GM21529 (cell line): Measurements from ENCODE around the gene PCED1B.
"Not testable (repeated sequence)": the region's sequence is repeated elsewhere in the genome, so short reads cannot be mapped to it uniquely, and the experiment has no call there.

Experiments used
- ATAC-seq: cut with Tn5 transposase; IDR thresholded peaks from one replicate; pipeline ENCODE4 v1.9.1; 2021; ENCODE audit not compliant: unreplicated experiment

The PCED1B gene

GRCh38 chr12:47270782-47271664 is 191.6 kb downstream of the PCED1B start:
- ATAC-seq = no peak

- ATAC-seq = no peak
These were observed 192.4 kb downstream of the PCED1B start for GRCh38 chr12:47271800-47272239.

GRCh38 chr12:47272412-47273190 is 193.2 kb downstream of the PCED1B start:
- ATAC-seq = no peak

GRCh38 chr12:47273191-47273626 is 193.8 kb downstream of the PCED1B start:
- no peak for ATAC-seq

- no peak for ATAC-seq
These were observed 195.3 kb downstream of the PCED1B start for GRCh38 chr12:47274760-47275159.

- no peak for ATAC-seq
These were observed 196.8 kb downstream of the PCED1B start for GRCh38 chr12:47276253-47276620.

GRCh38 chr12:47276621-47277309 is 197.3 kb downstream of the PCED1B start:
- peak; percentile 97 for ATAC-seq

GRCh38 chr12:47277972-47278448 is 198.6 kb downstream of the PCED1B start:
- ATAC-seq = no peak

GRCh38 chr12:47279758-47280157 is 200.3 kb downstream of the PCED1B start:
- not testable (repeated sequence) for ATAC-seq

GRCh38 chr12:47280543-47281300 is 201.3 kb downstream of the PCED1B start:
- no peak for ATAC-seq

- ATAC-seq = no peak
These were observed 202.3 kb downstream of the PCED1B start for GRCh38 chr12:47281667-47282171.

GRCh38 chr12:47282206-47282605 is 202.8 kb downstream of the PCED1B start:
- ATAC-seq = no peak
